IPS-18c (cell line): ENCODE data around the gene SART3.
"Not testable (repeated sequence)": the region's sequence is repeated elsewhere in the genome, so short reads cannot be mapped to it uniquely, and the experiment has no call there.

Experiments used
- H3K4me3 ChIP-seq: 2 replicates; pipeline ENCODE4 v1.7.0; 2013; ENCODE audit warnings: low read depth, mild to moderate bottlenecking, low read length, moderate library complexity; ENCODE audit not compliant: insufficient read depth
- H3K9me3 ChIP-seq: one replicate; pipeline ENCODE4 v1.6.1; 2013; ENCODE audit warnings: mild to moderate bottlenecking, low read length, moderate library complexity; ENCODE audit not compliant: control insufficient read depth, insufficient read depth

The SART3 gene

DNA sequence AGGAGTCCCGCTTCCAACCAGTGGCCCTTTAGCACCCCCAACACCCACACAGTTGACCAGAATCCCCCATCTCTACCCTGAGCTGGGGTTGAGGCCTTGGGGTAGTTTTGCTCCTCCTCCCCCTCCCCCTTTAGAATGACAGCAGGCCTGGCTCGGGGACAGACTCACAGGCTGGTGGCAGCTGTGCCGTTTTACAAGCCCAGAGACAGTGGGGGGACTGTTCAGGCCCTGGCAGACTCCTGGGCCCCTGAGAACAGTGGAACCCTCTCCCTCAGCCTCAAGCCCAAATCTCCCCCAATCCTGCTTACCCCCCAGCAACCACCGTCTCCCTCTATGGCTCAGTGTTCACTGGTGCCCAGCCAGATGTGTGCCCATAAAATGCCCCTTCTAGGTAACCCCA, 26.9 kb upstream of the SART3 start:
- H3K9me3 ChIP-seq = peaks cover 2% of the 10 kb centered on the region

DNA sequence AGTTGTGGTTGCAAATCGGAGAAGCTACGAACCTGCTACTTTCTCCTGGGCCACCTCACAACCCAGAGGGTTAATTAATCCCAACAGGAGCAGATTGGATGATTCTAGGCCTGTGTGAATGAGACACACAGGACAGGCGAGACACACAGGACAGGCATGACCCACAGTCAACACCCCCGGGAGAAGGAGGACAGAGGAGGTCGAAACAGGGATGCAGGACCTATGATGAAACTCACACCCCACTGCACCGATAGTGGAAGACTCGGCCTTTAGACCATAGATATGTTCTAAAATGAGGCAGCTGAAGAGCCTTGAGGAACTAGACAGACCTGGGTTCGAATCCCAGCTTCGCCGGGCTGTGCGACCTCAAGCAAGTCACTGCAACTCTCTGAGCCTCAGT, 25.3 kb upstream of the SART3 start:
- H3K9me3 ChIP-seq = peaks cover 2% of the 10 kb centered on the region
- no peak overlapping the region for H3K4me3 ChIP-seq

More for the DNA sequence above, 26.9 kb upstream of the SART3 start:
- H3K4me3 ChIP-seq = no peak overlapping the region

DNA sequence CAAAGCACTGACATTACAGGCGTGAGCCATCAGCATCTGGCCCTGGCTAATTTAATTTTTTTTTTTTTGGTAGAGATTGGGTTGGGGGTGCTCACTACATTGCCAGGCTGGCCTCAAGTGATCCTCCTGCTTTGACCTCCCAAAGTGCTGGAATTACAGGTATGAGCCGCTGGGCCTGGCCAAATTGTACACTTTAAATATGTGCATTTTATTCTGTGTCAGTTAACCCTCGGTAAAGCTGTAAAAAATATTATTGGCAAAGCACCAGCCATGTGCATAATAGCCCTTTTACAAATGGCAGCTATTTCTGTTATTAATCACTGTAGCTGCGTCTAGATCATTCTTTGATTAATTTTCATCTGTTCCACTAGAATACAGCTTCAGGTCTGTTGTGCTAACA, 24.9 kb upstream of the SART3 start:
- Histone ChIP-seq H3K9me3 (peaks cover 2% of the 10 kb centered on the region), H3K4me3 (no peak overlapping the region)

DNA sequence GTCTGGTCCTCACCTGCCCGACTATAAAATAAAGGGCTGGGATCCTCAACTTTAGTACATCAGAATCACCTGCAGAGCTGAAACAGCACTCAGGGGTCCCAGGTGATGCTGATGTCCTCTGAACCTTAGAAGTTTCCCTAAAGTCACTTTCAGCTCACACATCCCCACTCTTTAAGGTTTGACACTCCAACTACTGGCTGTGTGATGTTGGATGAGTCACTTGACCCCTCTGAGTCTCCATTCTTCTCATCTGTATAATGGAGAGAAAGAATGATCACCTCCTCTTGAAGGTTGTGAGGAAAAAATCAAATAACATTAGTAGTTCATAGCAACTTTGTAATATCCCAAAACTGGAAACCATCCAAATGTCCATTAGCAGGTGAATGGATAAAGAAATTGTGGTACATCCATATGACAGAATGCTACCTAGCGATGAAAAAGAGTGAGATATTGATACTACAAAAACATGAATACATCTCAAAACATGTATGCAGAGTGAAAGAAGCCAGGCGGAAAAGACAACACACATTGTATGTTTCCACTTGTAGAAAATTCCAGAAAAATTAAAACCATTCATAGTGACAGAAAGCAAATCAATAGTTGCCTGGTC, 23.6 kb upstream of the SART3 start:
- Histone ChIP-seq H3K4me3 (no peak overlapping the region), H3K9me3 (peaks cover 2% of the 10 kb centered on the region)

DNA sequence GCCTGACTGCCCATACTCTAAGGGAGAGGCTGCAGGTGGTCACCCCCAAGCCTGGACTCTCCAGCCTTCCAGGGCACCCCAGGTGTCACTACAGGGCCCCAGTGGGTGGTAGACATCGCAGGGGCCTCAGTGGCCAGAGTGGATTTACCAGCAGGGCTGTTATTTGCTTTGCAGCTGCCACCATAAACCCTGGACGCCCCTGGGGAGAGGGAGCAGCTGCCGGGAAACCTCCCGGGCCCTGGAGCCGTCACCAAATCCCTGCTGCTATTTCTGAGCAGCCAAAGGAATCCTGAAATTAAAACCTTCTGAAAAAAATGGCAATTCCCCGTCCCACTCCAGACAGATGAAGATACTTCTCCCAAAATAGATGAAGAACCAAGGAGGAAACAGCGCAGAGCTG, 23.0 kb upstream of the SART3 start:
- Histone ChIP-seq H3K4me3 (no peak overlapping the region), H3K9me3 (peaks cover 2% of the 10 kb centered on the region)

DNA sequence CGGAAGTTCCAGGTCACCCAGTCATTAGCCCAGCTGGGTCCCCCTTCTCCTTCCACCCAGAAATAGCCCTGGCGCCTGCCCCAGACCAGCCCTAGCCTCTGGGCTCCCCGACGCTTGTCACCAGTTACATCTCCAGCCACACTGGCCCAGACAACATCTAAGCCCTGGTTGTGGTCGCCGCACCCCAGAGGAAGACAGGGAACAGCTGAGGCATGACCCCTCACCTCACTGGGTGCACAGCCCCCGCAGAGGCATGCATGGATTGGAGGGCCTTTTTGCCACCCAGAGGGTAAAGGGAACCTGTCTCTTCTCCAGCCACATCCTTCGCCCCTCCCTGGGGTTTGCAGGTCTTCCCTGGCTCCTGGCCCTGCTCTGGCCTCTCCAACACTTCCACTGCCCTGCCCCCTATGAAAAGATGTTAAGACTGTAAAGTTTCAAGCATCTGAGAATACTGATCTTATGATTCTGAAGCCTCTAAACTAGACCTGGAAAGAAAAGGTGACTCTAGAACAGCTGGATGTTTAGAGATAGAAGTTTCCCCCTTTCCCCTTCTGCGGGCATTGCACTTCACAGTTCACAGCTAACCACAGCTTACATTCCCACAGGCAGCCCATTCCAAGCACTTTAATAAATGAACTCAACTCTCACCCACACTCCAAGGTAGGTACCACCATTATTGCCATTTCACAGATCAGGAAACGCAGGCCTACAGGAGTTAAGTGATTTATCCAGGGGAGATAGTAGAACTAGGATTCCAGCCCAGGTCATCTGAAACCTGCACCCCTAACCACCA, 22.2 kb upstream of the SART3 start:
- Histone ChIP-seq H3K4me3 (no peak overlapping the region), H3K9me3 (peaks cover 2% of the 10 kb centered on the region)

DNA sequence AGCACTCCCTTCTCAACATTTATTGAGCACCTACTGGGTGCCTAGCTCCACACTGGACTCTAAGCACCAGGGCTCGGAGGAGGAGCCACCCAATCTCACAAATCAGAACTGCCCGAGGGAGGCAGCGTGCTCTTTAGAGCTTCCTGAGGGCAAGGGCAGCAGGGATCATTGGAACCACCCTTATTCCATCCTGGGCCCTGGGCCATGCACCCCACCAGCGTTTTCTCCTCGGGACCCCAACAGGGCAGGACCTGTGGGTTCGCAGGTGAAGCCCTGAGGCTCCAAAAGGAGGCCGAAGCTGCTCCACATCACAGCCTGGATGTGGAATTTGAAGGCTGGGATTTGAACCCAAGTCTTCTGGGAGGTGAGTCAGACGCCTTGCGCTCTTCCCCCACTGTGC, 21.5 kb upstream of the SART3 start:
- Histone ChIP-seq H3K9me3 (no peaks in the 10 kb centered on the region), H3K4me3 (no peak overlapping the region)

DNA sequence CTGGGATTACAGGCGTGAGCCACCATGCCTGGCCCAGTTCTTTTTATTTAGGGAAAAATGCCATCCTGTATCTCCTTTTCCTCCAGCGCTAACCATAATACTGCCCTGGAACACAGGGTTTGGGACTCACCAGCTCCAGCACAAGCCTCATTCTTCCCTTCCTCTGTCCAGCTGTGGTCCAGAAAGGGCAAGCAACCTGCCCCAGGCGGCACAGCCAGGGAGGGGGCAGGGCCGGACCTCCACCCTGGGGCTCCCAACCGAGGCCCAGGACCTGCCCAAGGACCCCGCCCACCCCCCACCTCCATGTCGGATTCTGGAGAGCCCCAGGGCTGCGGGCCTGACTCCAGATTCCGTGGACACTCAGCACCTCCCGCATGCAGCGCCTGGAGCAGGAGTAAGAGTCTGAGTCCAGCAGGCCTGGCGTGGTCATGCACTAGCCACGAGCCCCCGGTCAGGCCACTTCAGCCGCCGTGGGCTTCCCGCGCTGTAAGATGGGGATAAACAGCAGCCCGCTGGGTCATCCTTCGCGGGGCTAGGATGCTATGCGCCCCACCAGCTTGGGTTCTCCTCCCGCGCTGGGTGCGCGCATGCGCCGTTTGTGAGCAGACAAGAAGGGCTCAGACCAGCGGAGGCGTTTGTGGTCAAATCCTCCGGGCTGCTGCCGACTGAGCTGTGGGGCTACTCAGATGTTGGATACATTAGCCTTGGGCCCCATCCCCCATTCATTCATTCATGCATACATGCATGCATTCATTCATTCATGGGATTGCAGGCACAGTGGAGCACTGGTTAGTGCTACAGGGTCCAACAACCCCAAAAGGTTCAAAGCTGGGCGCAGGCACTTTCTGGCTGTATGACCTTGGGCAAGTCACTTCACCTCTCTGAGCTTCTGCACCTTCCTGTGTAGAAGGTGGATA, 20.6 kb upstream of the SART3 start:
- Histone ChIP-seq H3K9me3 (no peaks in the 10 kb centered on the region), H3K4me3 (no peak overlapping the region)

DNA sequence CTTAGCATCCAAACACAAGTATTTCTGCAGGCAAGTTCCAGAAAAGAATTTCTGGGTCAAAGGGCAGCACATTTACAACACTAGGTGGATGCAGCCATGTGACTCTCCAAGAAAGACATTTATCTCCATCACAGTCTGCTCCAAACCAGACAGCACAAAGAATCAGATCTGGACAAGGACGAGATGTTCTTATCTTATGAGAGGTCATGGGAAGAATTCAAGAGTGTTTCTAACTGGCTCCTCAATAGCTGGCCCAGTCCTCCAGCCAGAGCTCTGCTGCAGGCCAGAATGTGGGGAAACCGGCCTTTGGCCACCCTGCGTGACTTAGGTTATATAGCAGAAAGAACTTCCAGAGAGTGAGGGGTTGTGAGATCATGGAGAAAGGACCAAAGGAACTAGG, 19.6 kb upstream of the SART3 start:
- Histone ChIP-seq H3K9me3 (no peaks in the 10 kb centered on the region), H3K4me3 (no peak overlapping the region)

DNA sequence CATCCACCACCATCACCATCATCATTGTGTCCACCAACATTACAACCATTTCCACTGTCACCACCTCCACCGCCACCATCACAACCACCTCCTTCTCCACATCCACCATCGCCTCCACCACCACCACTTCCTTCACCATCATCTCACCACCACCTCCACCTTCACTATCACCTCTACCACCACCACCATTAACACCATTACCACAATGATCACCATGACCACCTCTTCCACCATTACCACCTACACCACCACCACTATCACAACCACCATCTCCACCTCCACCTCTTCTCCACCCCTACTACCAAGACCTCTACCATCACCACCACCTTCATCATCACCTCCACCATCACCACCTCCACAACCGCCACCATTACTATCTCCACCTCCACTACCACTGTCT, 17.8 kb upstream of the SART3 start:
- no peak overlapping the region for H3K4me3 ChIP-seq

DNA sequence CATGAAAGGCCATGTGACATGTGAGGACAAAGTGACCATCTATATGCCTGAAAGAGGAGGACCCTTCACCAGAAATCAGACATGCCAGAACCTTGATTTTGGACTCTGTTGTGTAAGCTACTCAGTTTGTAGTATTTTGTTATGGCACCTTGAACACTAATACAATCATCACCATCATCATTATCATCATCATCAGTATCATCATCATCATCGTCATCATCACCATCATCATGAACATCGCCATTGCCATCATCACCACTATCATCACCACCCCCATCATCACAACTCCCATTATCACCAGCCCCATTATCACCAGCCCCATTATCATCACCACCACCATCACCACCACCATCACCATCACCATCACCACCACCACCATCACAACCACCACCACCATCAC, 17.3 kb upstream of the SART3 start:
- H3K9me3 ChIP-seq = no peaks in the 10 kb centered on the region
- H3K4me3 ChIP-seq = no peak overlapping the region

More for the DNA sequence above, 17.8 kb upstream of the SART3 start:
- no peaks in the 10 kb centered on the region for H3K9me3 ChIP-seq

DNA sequence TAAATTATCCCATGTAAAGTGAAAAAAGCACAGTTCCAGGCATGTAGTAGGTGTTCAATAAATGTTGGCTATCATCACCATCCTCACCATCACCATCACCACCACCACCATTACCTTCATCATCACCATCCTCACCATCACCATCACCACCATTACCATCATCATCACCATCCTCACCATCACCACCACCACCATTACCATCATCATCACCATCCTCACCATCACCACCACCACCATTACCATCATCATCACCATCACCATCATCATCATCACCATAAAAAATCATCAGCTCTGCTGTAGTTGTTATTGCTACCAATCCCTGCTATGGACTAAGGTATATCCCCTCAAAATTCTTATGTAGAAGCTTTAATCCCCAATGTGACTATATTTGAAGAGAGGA, 16.5 kb upstream of the SART3 start:
- H3K9me3 ChIP-seq = no peaks in the 10 kb centered on the region
- no peak overlapping the region for H3K4me3 ChIP-seq

DNA sequence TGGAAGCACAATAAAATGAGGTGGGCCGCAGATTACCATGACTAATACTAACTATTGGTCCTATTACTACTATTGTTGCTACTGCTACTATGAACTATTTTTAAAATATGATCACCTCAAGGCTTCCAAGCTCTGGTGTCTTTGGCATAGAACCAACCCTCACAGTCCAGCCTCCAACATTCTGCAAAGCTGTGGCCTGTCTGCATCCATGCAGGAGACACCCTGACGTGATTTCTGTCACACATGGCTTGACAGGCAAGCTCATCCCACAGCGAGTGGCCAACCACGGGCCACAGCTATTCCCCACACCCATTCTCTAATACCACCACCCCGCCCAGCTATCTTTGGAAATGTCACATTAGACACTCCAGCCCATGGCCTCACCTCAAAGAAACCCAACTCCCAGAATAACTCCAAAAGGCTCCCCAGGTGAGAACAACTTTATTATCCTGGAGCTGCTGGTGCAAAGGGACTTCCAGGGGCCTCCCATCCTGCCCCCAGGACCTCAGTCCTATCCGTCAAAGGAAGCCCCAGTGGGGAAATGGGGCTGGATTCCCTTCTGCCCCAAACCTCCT, 15.8 kb upstream of the SART3 start:
- Histone ChIP-seq H3K4me3 (no peak overlapping the region), H3K9me3 (no peaks in the 10 kb centered on the region)

DNA sequence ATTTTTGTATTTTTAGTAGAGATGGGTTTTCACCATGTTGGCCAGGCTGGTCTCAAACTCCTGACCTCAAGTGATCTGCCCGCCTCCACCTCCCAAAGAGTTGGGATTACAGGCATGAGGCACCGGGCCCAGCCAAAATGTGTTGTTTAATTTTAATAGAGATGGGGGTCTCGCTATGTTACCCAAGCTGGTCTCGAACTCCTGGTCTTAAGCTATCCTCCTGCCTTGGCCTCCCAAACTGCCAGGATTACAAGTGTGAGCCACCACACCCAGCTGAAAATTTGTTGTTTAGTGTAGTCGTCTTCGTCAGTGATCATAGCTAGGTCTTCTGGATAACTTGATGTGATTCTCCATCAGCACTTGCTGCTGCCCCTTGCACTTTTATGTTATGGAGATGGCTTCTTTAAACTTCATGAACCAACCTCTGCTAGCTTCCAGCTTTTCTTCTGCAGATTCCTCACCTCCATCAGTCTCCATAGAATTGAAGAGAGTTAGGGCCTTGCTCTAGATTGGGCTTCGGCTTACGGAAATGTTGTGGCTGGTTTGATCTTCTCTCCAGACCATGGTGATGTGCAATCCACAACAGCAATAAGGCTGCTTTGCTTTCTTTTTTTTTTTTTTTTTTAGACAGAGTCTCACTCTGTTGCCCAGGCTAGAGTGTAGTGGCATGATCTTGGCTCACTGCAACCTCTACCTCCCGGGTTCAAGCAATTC, 14.4 kb upstream of the SART3 start:
- H3K9me3 ChIP-seq = no peaks in the 10 kb centered on the region

DNA sequence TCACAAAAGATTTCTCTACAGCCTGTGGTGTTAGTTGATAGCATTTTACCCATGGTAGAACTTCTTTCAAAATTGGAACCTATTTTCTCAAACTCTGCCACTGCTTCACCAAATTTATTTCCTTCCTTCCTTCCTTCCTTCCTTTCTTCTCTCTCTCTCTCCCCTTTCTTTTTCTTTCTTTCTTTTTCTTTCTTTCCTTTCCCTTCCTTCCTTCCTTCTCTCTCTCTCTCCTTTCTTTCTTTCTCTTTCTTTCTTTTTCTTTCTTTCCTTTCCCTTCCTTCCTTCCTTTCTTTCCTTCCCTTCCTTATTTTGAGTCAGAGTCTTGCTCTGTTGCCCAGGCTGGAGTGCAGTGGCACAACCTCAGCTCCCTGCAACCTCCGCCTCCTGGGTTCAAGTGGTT, 13.3 kb upstream of the SART3 start:
- H3K9me3 ChIP-seq, H3K4me3 ChIP-seq: not testable (repeated sequence)

More for the DNA sequence above, 14.4 kb upstream of the SART3 start:
- H3K4me3 ChIP-seq = no peak overlapping the region

DNA sequence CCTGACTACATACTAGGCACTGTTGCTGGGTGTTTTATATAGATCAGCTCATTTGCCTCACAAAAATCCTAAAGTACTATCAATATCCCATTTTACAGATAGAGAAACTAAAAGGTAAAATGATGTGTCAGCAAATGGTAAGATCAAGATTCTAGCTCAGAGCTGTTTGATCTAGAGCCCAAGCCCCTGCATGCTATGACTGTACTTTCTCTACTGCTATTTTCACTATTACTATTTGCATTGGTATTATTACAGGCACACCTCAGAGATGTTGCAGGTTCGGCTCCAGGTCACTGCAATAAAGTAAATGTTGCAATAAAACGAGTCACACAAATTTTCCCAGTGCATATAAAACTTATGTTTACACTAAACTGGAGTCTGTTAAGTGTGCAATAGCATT, 12.3 kb upstream of the SART3 start:
- Histone ChIP-seq H3K4me3 (no peak overlapping the region), H3K9me3 (no peaks in the 10 kb centered on the region)

DNA sequence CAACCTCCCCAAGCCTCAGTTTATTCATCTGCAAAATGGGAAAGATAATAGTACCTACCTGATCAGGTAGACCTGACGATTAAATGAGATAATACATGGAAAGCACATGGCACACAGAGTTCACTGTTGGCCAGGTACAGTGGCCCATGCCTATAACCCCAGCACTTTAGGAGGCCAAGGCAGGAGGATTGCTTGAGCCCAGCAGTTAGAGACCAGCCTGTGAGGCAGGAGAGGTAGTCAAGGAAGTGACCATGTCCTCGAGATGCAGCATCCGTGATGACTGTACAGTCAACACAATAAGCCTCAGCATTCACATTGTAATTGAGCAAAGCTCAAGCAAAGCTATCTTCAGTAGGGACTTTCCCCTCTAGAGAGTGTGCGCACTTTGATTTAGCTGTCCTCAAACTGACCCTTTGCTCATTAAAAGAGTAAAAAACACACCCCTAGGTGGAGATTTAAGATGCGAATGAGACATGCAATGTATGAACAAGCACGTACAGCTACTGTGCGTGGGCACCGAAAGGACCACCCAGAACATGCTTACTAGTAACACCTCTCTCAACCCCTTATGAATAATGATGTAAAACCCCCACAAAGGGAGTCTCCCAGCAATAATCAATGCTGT, 11.3 kb upstream of the SART3 start:
- H3K4me3 ChIP-seq = no peak overlapping the region
- H3K9me3 ChIP-seq = no peaks in the 10 kb centered on the region
